Vagina (tissue), 2 donors: Measurements from ENCODE around the gene SLC25A34. TPM values are rescaled to one million over a fixed set of nuclear protein-coding genes. Genes with fewer than 3 reads are reported as not detected.

Source experiments
- DNase-seq, 2 donors: peaks; one replicate each; pipeline ENCODE4 v3.0.0-alpha.2; 2017; ENCODE audit errors: extremely low spot score in 2 of 2
- H3K27ac ChIP-seq: fragments of 200-600 bp; sonication (generic); one replicate; pipeline ENCODE4 v1.5.1; 2019
- H3K27me3 ChIP-seq: fragments of 200-600 bp; sonication (generic); one replicate; pipeline ENCODE4 v1.5.1; 2019
- H3K36me3 ChIP-seq, 2 donors: fragments of 200-600 bp; sonication (generic); one replicate each; pipeline ENCODE4 v1.5.1; 2017 to 2019
- H3K4me1 ChIP-seq: fragments of 200-600 bp; sonication (generic); one replicate; pipeline ENCODE4 v1.5.1; 2019
- H3K4me3 ChIP-seq, 2 donors: fragments of 200-600 bp; sonication (generic); 1 replicate in 1 of 2; 2 replicates in 1 of 2; pipeline ENCODE4 v1.5.1; 2016 to 2019
- H3K9me3 ChIP-seq: fragments of 200-600 bp; sonication (generic); one replicate; pipeline ENCODE4 v1.5.1; 2019
- CTCF ChIP-seq, 3 experiments: fragments of 450-650 bp in 2 of 3; fragments of 200-600 bp in 1 of 3; sonication (generic) in 1 of 3; IDR thresholded peaks; one replicate each; pipeline ENCODE4 v1.5.1; 2017 to 2019; ENCODE audit warnings: antibody characterized with exemption in 3 of 3, mild to moderate bottlenecking in 2 of 3, moderate library complexity in 2 of 3
- POLR2A ChIP-seq, 2 donors: fragments of 450-650 bp; IDR thresholded peaks; one replicate each; pipeline ENCODE4 v1.6.1; 2017; ENCODE audit warnings: antibody characterized with exemption in 2 of 2, mild to moderate bottlenecking in 2 of 2, moderate library complexity in 2 of 2
- POLR2AphosphoS5 ChIP-seq, 2 donors: sonication (generic); formaldehyde crosslinking; IDR thresholded peaks; one replicate each; pipeline ENCODE4 v1.9.0; 2017; ENCODE audit warnings: antibody characterized with exemption in 2 of 2, mild to moderate bottlenecking in 2 of 2, low read depth in 1 of 2; ENCODE audit not compliant: insufficient read depth in 1 of 2
- intact Hi-C: fragments of 100-400 bp; cut with DNase I; formaldehyde crosslinking; loops from one replicate; pipeline ENCODE4 v1.15.1; 2023
- total RNA-seq: library from RNA; depleted of rRNA; stranded (reverse); fragments of >200 nt; gene quantifications from one replicate; pipeline ENCODE4 v1.2.3, GENCODE V29; 2016

The SLC25A34 gene
- total RNA-seq, 1 donor from 2014 or later = 3.2 TPM

GRCh38 chr1:15728937-15729657 lies 7.0 kb upstream of the SLC25A34 start:
- no peak overlapping the region for H3K27ac ChIP-seq
- DNase-seq = no peak
- H3K4me1 ChIP-seq = no peaks in the 10 kb centered on the region
- no peak overlapping the region for H3K4me3 ChIP-seq
- no peaks in the 10 kb centered on the region for H3K27me3 ChIP-seq
- H3K9me3 ChIP-seq = no peaks in the 10 kb centered on the region
- peaks cover 0 to 94% of the 10 kb centered on the region in 2 donors for H3K36me3 ChIP-seq
- intact Hi-C loops = no loop called here
- TF ChIP-seq POLR2A (IDR thresholded peaks at IDR 0.05) (no peak), CTCF (IDR thresholded peaks at IDR 0.05) (no peak), POLR2AphosphoS5 (IDR thresholded peaks at IDR 0.05; ENCODE audit: insufficient read depth in 1 of 2, low read depth in 1 of 2) (no peak)

- H3K36me3 ChIP-seq = peaks cover 0 to 90% of the 10 kb centered on the region in 2 donors
- TF ChIP-seq POLR2A (IDR thresholded peaks at IDR 0.05) (no peak), CTCF (IDR thresholded peaks at IDR 0.05) (no peak), POLR2AphosphoS5 (IDR thresholded peaks at IDR 0.05; ENCODE audit: insufficient read depth in 1 of 2, low read depth in 1 of 2) (no peak)
- DNase-seq = no peak
- H3K27ac ChIP-seq = no peak overlapping the region
- intact Hi-C loops = no loop called here
- no peak overlapping the region for H3K4me3 ChIP-seq
- H3K27me3 ChIP-seq = no peaks in the 10 kb centered on the region
- no peaks in the 10 kb centered on the region for H3K9me3 ChIP-seq
- peaks cover 7% of the 10 kb centered on the region for H3K4me1 ChIP-seq
Measured at GRCh38 chr1:15730423-15730822, 5.6 kb upstream of the SLC25A34 start.

- Histone ChIP-seq H3K9me3 (no peaks in the 10 kb centered on the region), H3K27ac (no peak overlapping the region), H3K4me1 (peaks cover 12% of the 10 kb centered on the region), H3K27me3 (no peaks in the 10 kb centered on the region), H3K36me3 (peaks cover 0 to 85% of the 10 kb centered on the region in 2 donors), H3K4me3 (no peak overlapping the region)
- no peak for TF ChIP-seq POLR2A (IDR thresholded peaks at IDR 0.05)
- no peak for TF ChIP-seq CTCF (IDR thresholded peaks at IDR 0.05)
- TF ChIP-seq POLR2AphosphoS5 (IDR thresholded peaks at IDR 0.05; ENCODE audit: insufficient read depth in 1 of 2, low read depth in 1 of 2) = no peak
- intact Hi-C loops = no loop called here
- DNase-seq = no peak
Measured at GRCh38 chr1:15730936-15731335, 5.1 kb upstream of the SLC25A34 start.

GRCh38 chr1:15731735-15732685 lies 4.0 kb upstream of the SLC25A34 start:
- TF ChIP-seq CTCF (IDR thresholded peaks at IDR 0.05) (no peak), POLR2AphosphoS5 (IDR thresholded peaks at IDR 0.05; ENCODE audit: insufficient read depth in 1 of 2, low read depth in 1 of 2) (no peak), POLR2A (IDR thresholded peaks at IDR 0.05) (no peak)
- no peak overlapping the region for H3K27ac ChIP-seq
- intact Hi-C loops = no loop called here
- peaks cover 0 to 74% of the 10 kb centered on the region in 2 donors for H3K36me3 ChIP-seq
- DNase-seq = no peak
- H3K4me1 ChIP-seq = peaks cover 22% of the 10 kb centered on the region
- H3K9me3 ChIP-seq = no peaks in the 10 kb centered on the region
- H3K27me3 ChIP-seq = no peaks in the 10 kb centered on the region
- H3K4me3 ChIP-seq = no peak overlapping the region
